Osteocyte (in vitro differentiated cells): ENCODE data around the gene CACNA1H. TPM values are rescaled to one million over a fixed set of nuclear protein-coding genes. Genes with fewer than 3 reads are reported as not detected.

ENCODE experiments used
- DNase-seq: peaks from one replicate; pipeline ENCODE4 v3.0.0; 2021; ENCODE audit warnings: mixed read lengths; ENCODE audit not compliant: unreplicated experiment; ENCODE audit errors: extremely low spot score
- H3K27ac Mint-ChIP-seq: one replicate; pipeline ENCODE4 v1.8.0; 2021; ENCODE audit warnings: mild to moderate bottlenecking, mixed read lengths; ENCODE audit not compliant: unreplicated experiment
- H3K27me3 Mint-ChIP-seq: one replicate; pipeline ENCODE4 v1.8.0; 2021; ENCODE audit warnings: mixed read lengths; ENCODE audit not compliant: unreplicated experiment
- H3K36me3 Mint-ChIP-seq: one replicate; pipeline ENCODE4 v1.8.0; 2021; ENCODE audit warnings: mixed read lengths; ENCODE audit not compliant: unreplicated experiment
- H3K4me1 Mint-ChIP-seq: one replicate; pipeline ENCODE4 v1.8.0; 2021; ENCODE audit warnings: mixed read lengths; ENCODE audit not compliant: unreplicated experiment
- H3K4me3 Mint-ChIP-seq: one replicate; pipeline ENCODE4 v1.8.0; 2021; ENCODE audit warnings: mild to moderate bottlenecking, moderate library complexity, mixed read lengths; ENCODE audit not compliant: unreplicated experiment
- H3K9me3 Mint-ChIP-seq: one replicate; pipeline ENCODE4 v1.8.0; 2021; ENCODE audit warnings: mixed read lengths; ENCODE audit not compliant: unreplicated experiment
- CTCF ChIP-seq: fragments of 200-600 bp; sonication (generic); IDR thresholded peaks from 2 replicates; pipeline ENCODE4 v1.5.0; 2021; ENCODE audit warnings: antibody characterized with exemption, mild to moderate bottlenecking, moderate library complexity
- long read RNA-seq: library from polyadenylated mRNA; unstranded; transcript quantifications from one replicate; pipeline ENCODE4 v2.0.0, GENCODE V29; 2021
- total RNA-seq: library from RNA; stranded (reverse); gene quantifications from 2 replicates; pipeline ENCODE4 v1.2.1, GENCODE V29; 2021

CACNA1H gene
- total RNA-seq, result 21.2 and 21.3 TPM in 2 replicates
- long read RNA-seq, result 0 reads

GRCh38 chr16:1152651-1153259, at the start of gene CACNA1H:
Gene CACNA1H (plus strand): TSS chr16:1153106. CDS start chr16:1153738, 632 bp downstream.
- H3K4me1 Mint-ChIP-seq, result peaks cover 12% of the 10 kb centered on the region
- H3K27me3 Mint-ChIP-seq, result peaks cover 2% of the 10 kb centered on the region
- H3K9me3 Mint-ChIP-seq, result no peaks in the 10 kb centered on the region
- H3K36me3 Mint-ChIP-seq, result no peaks in the 10 kb centered on the region
- peak; percentile 65 for TF ChIP-seq CTCF
- peak within 1 kb of the TSS; percentile 64 for H3K4me3 Mint-ChIP-seq
- H3K27ac Mint-ChIP-seq, result no peak within 1 kb of the TSS
- no peak for DNase-seq

GRCh38 chr16:1103636-1103980, 49.3 kb upstream of the CACNA1H start:
- no peak overlapping the region for H3K27ac Mint-ChIP-seq
- H3K9me3 Mint-ChIP-seq, result no peaks in the 10 kb centered on the region
- DNase-seq, result no peak
- H3K27me3 Mint-ChIP-seq, result no peaks in the 10 kb centered on the region
- no peak overlapping the region for H3K4me3 Mint-ChIP-seq
- H3K36me3 Mint-ChIP-seq, result no peaks in the 10 kb centered on the region
- TF ChIP-seq CTCF, result no peak
- no peaks in the 10 kb centered on the region for H3K4me1 Mint-ChIP-seq

- no peak overlapping the region for H3K4me3 Mint-ChIP-seq
- H3K4me1 Mint-ChIP-seq, result no peaks in the 10 kb centered on the region
- peak; percentile 93 for DNase-seq
- no peaks in the 10 kb centered on the region for H3K36me3 Mint-ChIP-seq
- no peak overlapping the region for H3K27ac Mint-ChIP-seq
- peaks cover 7% of the 10 kb centered on the region for H3K27me3 Mint-ChIP-seq
- H3K9me3 Mint-ChIP-seq, result no peaks in the 10 kb centered on the region
- peak; percentile 98 for TF ChIP-seq CTCF
Measured at GRCh38 chr16:1105888-1106620, 46.9 kb upstream of the CACNA1H start.

GRCh38 chr16:1106659-1107058, 46.2 kb upstream of the CACNA1H start:
- no peaks in the 10 kb centered on the region for H3K4me1 Mint-ChIP-seq

More at GRCh38 chr16:1106659-1107058, 46.2 kb upstream of the CACNA1H start:
- Mint-ChIP-seq H3K27me3 (peaks cover 7% of the 10 kb centered on the region), H3K9me3 (no peaks in the 10 kb centered on the region), H3K27ac (no peak overlapping the region), H3K4me3 (no peak overlapping the region), H3K36me3 (no peaks in the 10 kb centered on the region)
- DNase-seq, result no peak
- TF ChIP-seq CTCF, result no peak
